ENCODE data around the gene TMEM94.

The TMEM94 gene

DNA sequence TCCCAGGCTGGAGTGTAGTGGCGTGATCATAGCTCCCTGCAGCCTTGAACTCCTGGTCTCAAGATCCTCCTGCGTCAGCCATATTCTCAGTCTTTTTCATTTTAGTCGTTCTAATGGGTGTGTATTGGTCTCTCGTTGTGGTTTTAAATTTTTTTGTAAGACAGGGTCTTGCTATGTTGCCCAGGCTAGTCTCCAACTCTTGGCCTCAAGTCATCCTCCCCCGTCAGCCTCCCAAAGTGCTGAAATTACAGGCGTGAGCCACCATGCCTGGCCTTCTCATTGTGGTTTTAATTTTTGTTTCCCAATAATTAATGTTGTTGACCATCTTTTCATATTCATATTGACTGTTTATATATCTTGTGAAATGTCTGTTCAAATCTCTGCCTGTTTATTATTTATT lies 8.6 kb downstream of the TMEM94 start:
- no peak overlapping the region for H3K27ac ChIP-seq
- TF ChIP-seq, protein P1, sequence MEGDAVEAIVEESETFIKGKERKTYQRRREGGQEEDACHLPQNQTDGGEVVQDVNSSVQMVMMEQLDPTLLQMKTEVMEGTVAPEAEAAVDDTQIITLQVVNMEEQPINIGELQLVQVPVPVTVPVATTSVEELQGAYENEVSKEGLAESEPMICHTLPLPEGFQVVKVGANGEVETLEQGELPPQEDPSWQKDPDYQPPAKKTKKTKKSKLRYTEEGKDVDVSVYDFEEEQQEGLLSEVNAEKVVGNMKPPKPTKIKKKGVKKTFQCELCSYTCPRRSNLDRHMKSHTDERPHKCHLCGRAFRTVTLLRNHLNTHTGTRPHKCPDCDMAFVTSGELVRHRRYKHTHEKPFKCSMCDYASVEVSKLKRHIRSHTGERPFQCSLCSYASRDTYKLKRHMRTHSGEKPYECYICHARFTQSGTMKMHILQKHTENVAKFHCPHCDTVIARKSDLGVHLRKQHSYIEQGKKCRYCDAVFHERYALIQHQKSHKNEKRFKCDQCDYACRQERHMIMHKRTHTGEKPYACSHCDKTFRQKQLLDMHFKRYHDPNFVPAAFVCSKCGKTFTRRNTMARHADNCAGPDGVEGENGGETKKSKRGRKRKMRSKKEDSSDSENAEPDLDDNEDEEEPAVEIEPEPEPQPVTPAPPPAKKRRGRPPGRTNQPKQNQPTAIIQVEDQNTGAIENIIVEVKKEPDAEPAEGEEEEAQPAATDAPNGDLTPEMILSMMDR (conservative IDR thresholded peaks at IDR 0.05): no peak
- no peak for TF ChIP-seq ZFX (IDR thresholded peaks at IDR 0.05)

DNA sequence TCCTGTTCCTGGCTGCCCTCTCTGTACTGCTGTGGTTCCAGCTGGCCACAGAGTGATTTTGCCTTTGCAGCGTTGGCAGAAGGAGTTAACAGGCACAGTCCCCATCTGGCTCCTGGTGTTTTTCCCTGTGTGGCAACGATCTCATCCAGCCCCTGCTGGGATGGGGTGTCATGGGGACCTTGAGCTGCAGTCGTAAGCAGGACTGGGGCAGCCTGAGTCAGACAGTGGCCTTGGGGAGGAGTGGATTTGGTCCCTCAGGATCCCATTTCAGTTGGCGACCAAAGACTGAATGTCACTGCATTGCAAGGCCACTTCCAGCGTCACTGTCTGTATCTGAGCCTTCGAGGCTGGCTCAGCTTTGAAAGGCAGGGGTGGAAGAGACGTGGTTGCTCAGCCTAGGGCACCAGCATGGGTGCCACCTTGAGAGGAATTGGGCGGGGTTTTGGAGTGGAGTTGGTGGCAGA lies 11.9 kb downstream of the TMEM94 start:
- H3K27ac ChIP-seq: no peak overlapping the region
- TF ChIP-seq, protein P1 (conservative IDR thresholded peaks at IDR 0.05): no peak
- no peak for TF ChIP-seq ZFX (IDR thresholded peaks at IDR 0.05)

DNA sequence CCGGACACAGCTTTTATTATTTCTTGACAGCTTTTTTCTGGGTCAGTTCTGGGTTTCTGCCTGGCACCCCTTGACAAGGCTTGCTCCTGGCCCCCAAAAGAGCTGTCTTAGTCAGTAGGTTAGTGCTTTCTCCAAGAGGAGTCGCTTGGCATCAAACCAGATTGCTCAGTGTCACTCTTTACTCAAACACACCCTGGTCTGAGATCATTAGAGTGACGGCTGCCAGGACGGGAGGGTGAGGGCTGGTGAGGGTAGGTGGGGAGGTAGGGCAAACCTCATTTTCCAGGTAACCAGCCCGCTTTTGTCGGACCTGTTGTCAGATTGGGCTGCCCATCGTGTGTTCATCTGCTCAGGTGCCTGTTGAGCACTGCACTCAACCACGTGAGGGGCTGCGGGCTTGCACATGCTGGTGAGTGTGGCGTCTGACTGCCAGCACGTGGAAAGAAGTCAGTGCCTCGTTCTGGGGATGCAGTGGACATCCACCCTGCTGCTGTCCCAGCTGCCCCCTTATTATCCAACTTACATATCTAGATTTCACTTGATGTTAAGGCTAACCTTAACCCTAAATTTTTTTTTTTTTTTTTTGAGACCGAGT lies 12.4 kb downstream of the TMEM94 start:
- no peak overlapping the region for H3K27ac ChIP-seq
- TF ChIP-seq, protein P1 (conservative IDR thresholded peaks at IDR 0.05): no peak
- TF ChIP-seq ZFX (IDR thresholded peaks at IDR 0.05): no peak

DNA sequence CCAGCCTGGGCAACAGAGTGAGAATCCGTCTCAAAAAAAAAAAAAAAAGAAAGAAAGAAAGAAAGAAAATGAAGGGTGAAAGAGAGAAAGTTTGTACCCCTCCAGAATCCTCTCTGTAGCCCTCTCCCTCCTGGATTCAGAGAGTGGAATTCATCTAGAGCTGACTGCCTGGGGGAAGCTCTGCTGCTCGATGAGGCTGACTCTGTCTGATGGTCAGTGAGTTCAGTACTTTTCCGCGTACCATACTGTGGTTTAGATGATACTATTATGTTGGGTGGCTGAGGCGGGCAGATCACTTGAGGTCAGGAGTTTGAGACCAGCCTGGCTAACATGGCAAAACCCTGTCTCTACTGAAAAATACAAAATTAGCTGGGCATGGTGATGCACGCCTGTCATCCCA lies 14.8 kb downstream of the TMEM94 start:
- H3K27ac ChIP-seq: no peak overlapping the region
- no peak for TF ChIP-seq ZFX (IDR thresholded peaks at IDR 0.05)
- TF ChIP-seq, protein P1 (conservative IDR thresholded peaks at IDR 0.05): no peak

DNA sequence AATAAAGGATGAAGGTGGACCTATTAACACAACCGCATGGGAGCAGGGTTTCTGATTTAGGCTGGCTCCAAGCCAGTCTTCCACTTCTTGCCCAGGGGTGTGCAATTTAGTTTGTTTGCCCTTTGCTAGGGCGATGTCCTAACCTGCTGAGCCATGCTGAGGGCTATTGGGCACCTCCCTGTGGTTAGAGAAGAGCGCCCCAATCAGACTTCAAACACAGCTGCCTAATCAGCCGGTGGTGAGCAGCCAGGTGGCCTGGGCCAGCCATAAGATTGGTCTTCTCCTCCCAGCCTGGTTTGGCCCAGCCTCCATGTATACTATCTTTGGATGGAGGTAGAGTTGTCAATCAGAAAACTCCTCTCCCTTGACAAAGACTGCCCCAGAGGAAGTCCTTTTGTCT lies 15.7 kb downstream of the TMEM94 start:
- H3K27ac ChIP-seq: no peak overlapping the region
- no peak for TF ChIP-seq ZFX (IDR thresholded peaks at IDR 0.05)
- TF ChIP-seq, protein P1 (conservative IDR thresholded peaks at IDR 0.05): no peak

DNA sequence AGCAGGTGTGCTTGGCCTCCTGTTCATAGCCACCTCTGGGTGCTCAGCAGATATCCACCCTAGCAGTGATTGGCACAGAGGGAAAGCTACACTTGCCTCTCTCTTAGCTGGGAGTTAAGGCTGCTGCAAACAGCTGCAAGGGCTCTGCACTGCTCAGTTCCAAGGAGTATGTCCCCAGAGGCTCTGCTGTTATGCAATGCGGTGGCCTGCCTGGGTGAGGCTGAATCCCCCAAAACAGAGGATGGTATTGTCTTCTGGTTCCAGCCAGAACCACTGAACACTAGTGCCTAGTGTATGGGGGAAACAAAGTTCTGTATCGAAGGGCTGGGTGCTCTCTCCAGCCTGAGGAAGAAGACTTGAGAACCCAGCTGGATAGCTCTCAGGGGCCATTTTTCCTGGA lies 16.8 kb downstream of the TMEM94 start:
- TF ChIP-seq, protein P1 (conservative IDR thresholded peaks at IDR 0.05): no peak
- TF ChIP-seq ZFX (IDR thresholded peaks at IDR 0.05): no peak
- H3K27ac ChIP-seq: no peak overlapping the region

DNA sequence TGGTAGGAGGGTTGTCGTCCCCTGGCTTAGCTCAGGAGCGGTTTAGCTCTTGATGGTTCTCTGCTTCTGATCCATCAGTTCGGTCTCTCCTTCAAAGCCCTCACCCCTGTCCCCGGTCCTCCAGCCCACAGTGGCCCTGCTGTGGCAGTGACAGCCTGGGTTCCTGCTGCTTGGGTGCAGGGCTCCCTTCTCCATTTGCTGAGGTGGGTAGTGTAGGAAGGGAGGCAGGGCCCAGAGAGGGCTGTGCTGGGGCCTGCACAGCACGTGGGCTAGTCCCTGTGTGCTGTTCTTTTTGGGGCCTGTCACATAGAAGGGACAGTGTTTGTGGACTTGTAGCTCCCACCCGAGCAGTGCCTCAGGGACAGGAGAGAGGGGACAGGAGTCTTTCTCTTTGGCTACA lies 18.3 kb downstream of the TMEM94 start:
- TF ChIP-seq, protein P1 (conservative IDR thresholded peaks at IDR 0.05): no peak
- TF ChIP-seq ZFX (IDR thresholded peaks at IDR 0.05): no peak
- no peak overlapping the region for H3K27ac ChIP-seq

All from C4-2B (cell line).